PC-9 (cell line): ENCODE results near the gene PJVK.

Source experiments
- EZH2 ChIP-seq: fragments of 200-600 bp; sonication (generic); IDR thresholded peaks from 2 replicates; pipeline ENCODE4 v1.8.0; 2017; ENCODE audit warnings: antibody characterized with exemption, low read depth
- TF ChIP-seq, protein P1 (sequence below): fragments of 200-600 bp; sonication (generic); conservative IDR thresholded peaks from 2 replicates; pipeline ENCODE4 v1.6.1; 2017; ENCODE audit warnings: mixed run types, antibody characterized with exemption, mild to moderate bottlenecking, moderate library complexity

DNA sequence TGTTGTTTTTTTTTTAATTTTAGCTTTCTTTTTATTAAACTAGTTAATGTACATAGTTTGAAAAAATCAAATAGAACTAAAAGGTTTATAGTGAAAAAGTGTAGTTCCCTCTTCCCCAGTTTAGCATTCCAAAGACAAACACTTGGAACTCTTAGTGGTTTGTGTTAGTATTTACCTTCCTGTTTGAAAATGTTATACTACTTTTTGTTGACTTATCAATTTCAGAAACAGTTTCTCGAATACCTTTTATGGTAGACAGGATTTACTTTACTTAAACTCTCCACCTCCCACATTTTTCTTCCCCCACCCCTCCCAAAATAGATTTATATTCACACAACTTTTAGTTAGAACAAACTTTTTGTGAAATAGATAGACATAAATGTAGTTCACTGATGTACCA is 55.8 kb downstream of the PJVK start:
- TF ChIP-seq, protein P1, sequence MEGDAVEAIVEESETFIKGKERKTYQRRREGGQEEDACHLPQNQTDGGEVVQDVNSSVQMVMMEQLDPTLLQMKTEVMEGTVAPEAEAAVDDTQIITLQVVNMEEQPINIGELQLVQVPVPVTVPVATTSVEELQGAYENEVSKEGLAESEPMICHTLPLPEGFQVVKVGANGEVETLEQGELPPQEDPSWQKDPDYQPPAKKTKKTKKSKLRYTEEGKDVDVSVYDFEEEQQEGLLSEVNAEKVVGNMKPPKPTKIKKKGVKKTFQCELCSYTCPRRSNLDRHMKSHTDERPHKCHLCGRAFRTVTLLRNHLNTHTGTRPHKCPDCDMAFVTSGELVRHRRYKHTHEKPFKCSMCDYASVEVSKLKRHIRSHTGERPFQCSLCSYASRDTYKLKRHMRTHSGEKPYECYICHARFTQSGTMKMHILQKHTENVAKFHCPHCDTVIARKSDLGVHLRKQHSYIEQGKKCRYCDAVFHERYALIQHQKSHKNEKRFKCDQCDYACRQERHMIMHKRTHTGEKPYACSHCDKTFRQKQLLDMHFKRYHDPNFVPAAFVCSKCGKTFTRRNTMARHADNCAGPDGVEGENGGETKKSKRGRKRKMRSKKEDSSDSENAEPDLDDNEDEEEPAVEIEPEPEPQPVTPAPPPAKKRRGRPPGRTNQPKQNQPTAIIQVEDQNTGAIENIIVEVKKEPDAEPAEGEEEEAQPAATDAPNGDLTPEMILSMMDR: no peak
- TF ChIP-seq EZH2: no peak
